Measurements from ENCODE around the gene TICAM2.

GRCh38 chr5:115531380-115531779 lies 70.9 kb downstream of the TICAM2 start:
- TF ChIP-seq POLR2A (IDR thresholded peaks at IDR 0.05) (no peak), CTCF (IDR thresholded peaks at IDR 0.05) (no peak)

Measured in breast epithelium (tissue), 3 donors.